Natural killer cell (primary cell): ENCODE results near the gene PADI1. TPM values are rescaled to one million over a fixed set of nuclear protein-coding genes. Genes with fewer than 3 reads are reported as not detected.

ENCODE experiments used
- ATAC-seq, 3 donors: fragments of 150-1000 bp in 2 of 3; fragments of 200-7000 bp in 1 of 3; cut with Tn5 transposase; 1 replicate in 1 of 3; 2 replicates in 2 of 3; pipeline ENCODE4 v1.10.0; 2021; ENCODE audit warnings: mild to moderate bottlenecking in 2 of 3, moderate library complexity in 2 of 3
- DNase-seq, 2 donors: peaks; one replicate each; pipeline versions ENCODE4 v3.0.0 to v3.0.0-alpha.2; 2013 to 2021; ENCODE audit warnings: mixed read lengths in 1 of 2
- H3K27ac ChIP-seq: one replicate; pipeline ENCODE4 v1.5.1; 2013; ENCODE audit warnings: mild to moderate bottlenecking, low read length
- H3K27me3 ChIP-seq: one replicate; pipeline ENCODE4 v1.6.1; 2013; ENCODE audit warnings: low read length; ENCODE audit not compliant: control insufficient read depth, insufficient read depth
- H3K36me3 ChIP-seq: one replicate; pipeline ENCODE4 v1.6.1; 2013; ENCODE audit warnings: low read length; ENCODE audit not compliant: control insufficient read depth, insufficient read depth
- H3K4me1 ChIP-seq: one replicate; pipeline ENCODE4 v1.6.1; 2013; ENCODE audit warnings: low read length; ENCODE audit not compliant: control insufficient read depth, insufficient read depth
- H3K4me3 ChIP-seq: one replicate; pipeline ENCODE4 v1.5.1; 2013; ENCODE audit warnings: low read length
- H3K9me3 ChIP-seq: one replicate; pipeline ENCODE4 v1.6.1; 2013; ENCODE audit warnings: low read length; ENCODE audit not compliant: control insufficient read depth, insufficient read depth
- H3K27ac Mint-ChIP-seq, 2 donors: one replicate each; pipeline ENCODE4 v1.8.0; 2022; ENCODE audit warnings: mild to moderate bottlenecking in 2 of 2, mixed read lengths in 2 of 2, moderate library complexity in 1 of 2
- H3K27me3 Mint-ChIP-seq, 2 donors: one replicate each; pipeline ENCODE4 v1.8.0; 2022; ENCODE audit warnings: low read depth in 2 of 2, mixed read lengths in 2 of 2
- H3K36me3 Mint-ChIP-seq: one replicate; pipeline ENCODE4 v1.8.0; 2022; ENCODE audit warnings: mixed read lengths
- H3K4me1 Mint-ChIP-seq, 2 donors: one replicate each; pipeline ENCODE4 v1.8.0; 2022; ENCODE audit warnings: mixed read lengths in 2 of 2
- H3K4me3 Mint-ChIP-seq: one replicate; pipeline ENCODE4 v1.8.0; 2022; ENCODE audit warnings: mild to moderate bottlenecking, moderate library complexity, mixed read lengths
- H3K9me3 Mint-ChIP-seq, 2 donors: one replicate each; pipeline ENCODE4 v1.8.0; 2022; ENCODE audit warnings: mixed read lengths in 2 of 2
- WGBS: methylation state at CpG from one replicate; pipeline ENCODE4 v1.1.7; 2013; ENCODE audit warnings: missing lambda C conversion rate; ENCODE audit not compliant: insufficient coverage; 5-methylcytosine and 5-hydroxymethylcytosine counted together
- intact Hi-C: fragments of 100-400 bp; cut with micrococcal nuclease; formaldehyde crosslinking; loops from one replicate; pipeline ENCODE4 v1.14.2; 2022
- total RNA-seq, 4 donors: library from RNA; stranded (reverse); fragments of 120-200 nt in 1 of 4; gene quantifications; one replicate each; pipeline versions ENCODE4 v1.2.3 to v1.2.4, GENCODE V29; 2013 to 2022
- TF ChIP-seq, protein P1 (sequence below): fragments of 200-600 bp; IDR thresholded peaks from one replicate; pipeline ENCODE4 v1.8.0; 2022; ENCODE audit warnings: antibody characterized with exemption

Gene PADI1
- total RNA-seq, 3 donors from 2014 or later (not counting 1 experiment from before 2014, with no cell fraction given): not detected

DNA sequence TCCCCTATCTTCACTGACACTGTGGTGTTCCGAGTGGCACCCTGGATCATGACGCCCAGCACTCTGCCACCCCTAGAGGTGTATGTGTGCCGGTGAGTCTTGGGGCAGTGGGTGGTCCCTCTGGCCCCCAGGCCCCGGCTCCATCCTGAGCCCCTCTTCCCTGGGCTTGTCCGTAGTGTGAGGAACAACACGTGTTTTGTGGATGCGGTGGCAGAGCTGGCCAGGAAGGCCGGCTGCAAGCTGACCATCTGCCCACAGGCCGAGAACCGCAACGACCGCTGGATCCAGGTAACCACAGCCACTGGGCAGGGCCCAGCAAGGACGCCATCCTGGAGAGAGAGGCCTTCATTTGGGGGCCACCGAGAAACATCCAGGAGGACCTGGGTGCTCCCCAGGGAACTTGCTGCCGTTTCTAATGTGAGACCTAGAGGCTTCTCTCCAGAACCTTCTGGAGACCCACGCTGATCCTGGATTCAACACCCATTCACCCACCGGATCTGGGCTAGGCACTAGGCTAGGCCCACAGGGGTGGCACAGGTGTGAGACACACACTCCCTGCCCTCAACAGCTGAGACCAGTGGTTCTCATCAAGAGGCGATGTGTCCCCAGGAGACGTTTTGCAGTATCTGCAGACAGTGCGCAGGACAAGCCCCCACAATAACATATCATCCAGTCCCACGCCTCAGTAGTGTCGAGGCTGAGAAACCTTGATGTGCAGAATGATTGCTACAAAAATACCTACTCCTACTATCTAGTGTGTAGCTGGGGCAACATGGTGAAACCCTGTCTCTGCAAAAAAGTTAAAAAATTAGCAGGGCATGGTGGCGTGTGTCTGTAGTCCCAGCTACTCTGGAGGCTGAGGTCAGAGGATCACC lies 66.2 kb downstream of the PADI1 start:
- 90% methylated on average over 23 of the region's 23 CpGs for WGBS
- Histone ChIP-seq H3K4me3 (no peak overlapping the region), H3K27me3 (no peaks in the 10 kb centered on the region), H3K4me1 (no peaks in the 10 kb centered on the region), H3K36me3 (no peaks in the 10 kb centered on the region), H3K9me3 (no peaks in the 10 kb centered on the region), H3K27ac (no peak overlapping the region)
- no peaks in the 10 kb centered on the region for H3K4me1 Mint-ChIP-seq
- DNase-seq: no peak
- no peak overlapping the region for H3K27ac Mint-ChIP-seq
- H3K9me3 Mint-ChIP-seq: no peaks in the 10 kb centered on the region
- intact Hi-C loops: no loop called here
- TF ChIP-seq, protein P1, sequence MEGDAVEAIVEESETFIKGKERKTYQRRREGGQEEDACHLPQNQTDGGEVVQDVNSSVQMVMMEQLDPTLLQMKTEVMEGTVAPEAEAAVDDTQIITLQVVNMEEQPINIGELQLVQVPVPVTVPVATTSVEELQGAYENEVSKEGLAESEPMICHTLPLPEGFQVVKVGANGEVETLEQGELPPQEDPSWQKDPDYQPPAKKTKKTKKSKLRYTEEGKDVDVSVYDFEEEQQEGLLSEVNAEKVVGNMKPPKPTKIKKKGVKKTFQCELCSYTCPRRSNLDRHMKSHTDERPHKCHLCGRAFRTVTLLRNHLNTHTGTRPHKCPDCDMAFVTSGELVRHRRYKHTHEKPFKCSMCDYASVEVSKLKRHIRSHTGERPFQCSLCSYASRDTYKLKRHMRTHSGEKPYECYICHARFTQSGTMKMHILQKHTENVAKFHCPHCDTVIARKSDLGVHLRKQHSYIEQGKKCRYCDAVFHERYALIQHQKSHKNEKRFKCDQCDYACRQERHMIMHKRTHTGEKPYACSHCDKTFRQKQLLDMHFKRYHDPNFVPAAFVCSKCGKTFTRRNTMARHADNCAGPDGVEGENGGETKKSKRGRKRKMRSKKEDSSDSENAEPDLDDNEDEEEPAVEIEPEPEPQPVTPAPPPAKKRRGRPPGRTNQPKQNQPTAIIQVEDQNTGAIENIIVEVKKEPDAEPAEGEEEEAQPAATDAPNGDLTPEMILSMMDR: no peak
- ATAC-seq: no peak
- H3K36me3 Mint-ChIP-seq: no peaks in the 10 kb centered on the region
- H3K4me3 Mint-ChIP-seq: no peak overlapping the region
- H3K27me3 Mint-ChIP-seq: peaks cover 0 to 7% of the 10 kb centered on the region in 2 donors

- TF ChIP-seq, protein P1: no peak
- no peak overlapping the region for H3K27ac Mint-ChIP-seq
Observed at GRCh38 chr1:17272066-17272465, 67.1 kb downstream of the PADI1 start.

GRCh38 chr1:17272646-17273045 lies 67.7 kb downstream of the PADI1 start:
- no peak for DNase-seq
- intact Hi-C loops: no loop called here
- H3K36me3 ChIP-seq: no peaks in the 10 kb centered on the region
- peaks cover 0 to 7% of the 10 kb centered on the region in 2 donors for H3K27me3 Mint-ChIP-seq
- H3K4me1 Mint-ChIP-seq: no peaks in the 10 kb centered on the region
- H3K4me3 ChIP-seq: no peak overlapping the region
- TF ChIP-seq, protein P1: no peak
- no peaks in the 10 kb centered on the region for H3K9me3 ChIP-seq
- H3K4me3 Mint-ChIP-seq: no peak overlapping the region
- no peaks in the 10 kb centered on the region for H3K27me3 ChIP-seq
- no peak overlapping the region for H3K27ac ChIP-seq
- ATAC-seq: no peak
- no peaks in the 10 kb centered on the region for H3K36me3 Mint-ChIP-seq
- H3K9me3 Mint-ChIP-seq: no peaks in the 10 kb centered on the region
- WGBS: 100% methylated on average over 1 of the region's 4 CpGs
- H3K27ac Mint-ChIP-seq: no peak overlapping the region
- no peaks in the 10 kb centered on the region for H3K4me1 ChIP-seq

More at GRCh38 chr1:17272066-17272465, 67.1 kb downstream of the PADI1 start:
- no peak for ATAC-seq
- WGBS: 87% methylated on average over 5 of the region's 6 CpGs
- peaks cover 0 to 7% of the 10 kb centered on the region in 2 donors for H3K27me3 Mint-ChIP-seq
- intact Hi-C loops: no loop called here
- Histone ChIP-seq H3K36me3 (no peaks in the 10 kb centered on the region), H3K9me3 (no peaks in the 10 kb centered on the region), H3K27me3 (no peaks in the 10 kb centered on the region), H3K4me3 (no peak overlapping the region), H3K27ac (no peak overlapping the region), H3K4me1 (no peaks in the 10 kb centered on the region)
- H3K36me3 Mint-ChIP-seq: no peaks in the 10 kb centered on the region
- no peaks in the 10 kb centered on the region for H3K4me1 Mint-ChIP-seq
- no peak overlapping the region for H3K4me3 Mint-ChIP-seq
- DNase-seq: no peak
- H3K9me3 Mint-ChIP-seq: no peaks in the 10 kb centered on the region
